Gastrocnemius medialis (tissue), 4 donors: ENCODE results near the gene TXLNG. TPM values are rescaled to one million over a fixed set of nuclear protein-coding genes. Genes with fewer than 3 reads are reported as not detected.
A peak's percentile ranks its signal among the peaks of the same experiment; 100 is the strongest.

Experiments used
- ATAC-seq, 2 donors: fragments of 150-250 bp; one replicate each; pipeline ENCODE4 v1.9.1; 2016
- DNase-seq, 2 donors: peaks; one replicate each; pipeline ENCODE4 v3.0.0-alpha.2; 2019
- H3K27ac ChIP-seq, 4 donors: fragments of 200-600 bp; sonication (generic); 1 replicate in 1 of 4; 2 replicates in 3 of 4; pipeline ENCODE4 v1.5.1; 2016 to 2018; ENCODE audit warnings: mild to moderate bottlenecking in 2 of 4, moderate library complexity in 1 of 4
- H3K27me3 ChIP-seq, 3 donors: fragments of 200-600 bp; sonication (generic) in 2 of 3; 1 replicate in 1 of 3; 2 replicates in 2 of 3; pipeline versions ENCODE4 v1.5.1 to v1.6.0; 2016 to 2019; ENCODE audit warnings: mild to moderate bottlenecking in 1 of 3, moderate library complexity in 1 of 3
- H3K36me3 ChIP-seq, 2 donors: fragments of 200-600 bp; sonication (generic) in 1 of 2; one replicate each; pipeline ENCODE4 v1.5.1; 2017 to 2018
- H3K4me1 ChIP-seq, 2 donors: fragments of 200-600 bp; sonication (generic) in 1 of 2; one replicate each; pipeline ENCODE4 v1.5.1; 2016 to 2017; ENCODE audit warnings: mild to moderate bottlenecking in 2 of 2
- H3K4me3 ChIP-seq, 4 donors: fragments of 200-600 bp; sonication (generic) in 3 of 4; 1 replicate in 1 of 4; 2 replicates in 3 of 4; pipeline ENCODE4 v1.5.1; 2016 to 2019; ENCODE audit warnings: mild to moderate bottlenecking in 2 of 4
- H3K9me3 ChIP-seq, 3 donors: fragments of 200-600 bp; sonication (generic) in 2 of 3; 1 replicate in 1 of 3; 2 replicates in 2 of 3; pipeline ENCODE4 v1.5.1; 2016 to 2019
- POLR2A ChIP-seq, 2 donors: fragments of 450-650 bp; IDR thresholded peaks; one replicate each; pipeline ENCODE4 v1.6.1; 2017; ENCODE audit warnings: antibody characterized with exemption in 2 of 2, mild to moderate bottlenecking in 2 of 2, moderate library complexity in 2 of 2
- in situ Hi-C, 4 donors: fragments of 200-750 bp; cut with MboI; loops; one replicate each; pipeline versions ENCODE4 v1.15.0 to v1.8.0; 2017; ENCODE audit warnings: low sequenced_read_pairs in 4 of 4
- intact Hi-C: fragments of 100-400 bp; cut with DNase I; formaldehyde crosslinking; loops from one replicate; pipeline ENCODE4 v1.15.1; 2023; ENCODE audit warnings: low total_unique reads
- total RNA-seq, 4 donors: library from RNA; depleted of rRNA; stranded (reverse); fragments of >200 nt; gene quantifications; one replicate each; pipeline versions ENCODE4 v1.1.0 to v1.2.3, GENCODE V29; 2016
- TF ChIP-seq, protein P1 (sequence below), 5 experiments: fragments of 450-650 bp in 3 of 5; fragments of 200-600 bp in 2 of 5; sonication (generic) in 2 of 5; IDR thresholded peaks in 4 of 5; conservative IDR thresholded peaks in 1 of 5; 1 replicate in 4 of 5; 2 replicates in 1 of 5; pipeline ENCODE4 v1.5.1; 2016 to 2019; ENCODE audit warnings: antibody characterized with exemption in 5 of 5, mild to moderate bottlenecking in 3 of 5, moderate library complexity in 3 of 5

TXLNG gene
- total RNA-seq, 4 donors from 2014 or later, result 6.9 to 16.9 (median 9.6) TPM

GRCh38 chrX:16819634-16820033, 33.4 kb downstream of the TXLNG start:
- no peaks in the 10 kb centered on the region for H3K4me1 ChIP-seq
- in situ Hi-C loops (loop anchor here in 1 of 4 donors (10.0 kb wide), 1 partner anchor 65 kb away; no protein-coding TSS in a partner anchor), intact Hi-C loops (no loop called here)
- TF ChIP-seq POLR2A (IDR thresholded peaks at IDR 0.05), result no peak
- TF ChIP-seq, protein P1, sequence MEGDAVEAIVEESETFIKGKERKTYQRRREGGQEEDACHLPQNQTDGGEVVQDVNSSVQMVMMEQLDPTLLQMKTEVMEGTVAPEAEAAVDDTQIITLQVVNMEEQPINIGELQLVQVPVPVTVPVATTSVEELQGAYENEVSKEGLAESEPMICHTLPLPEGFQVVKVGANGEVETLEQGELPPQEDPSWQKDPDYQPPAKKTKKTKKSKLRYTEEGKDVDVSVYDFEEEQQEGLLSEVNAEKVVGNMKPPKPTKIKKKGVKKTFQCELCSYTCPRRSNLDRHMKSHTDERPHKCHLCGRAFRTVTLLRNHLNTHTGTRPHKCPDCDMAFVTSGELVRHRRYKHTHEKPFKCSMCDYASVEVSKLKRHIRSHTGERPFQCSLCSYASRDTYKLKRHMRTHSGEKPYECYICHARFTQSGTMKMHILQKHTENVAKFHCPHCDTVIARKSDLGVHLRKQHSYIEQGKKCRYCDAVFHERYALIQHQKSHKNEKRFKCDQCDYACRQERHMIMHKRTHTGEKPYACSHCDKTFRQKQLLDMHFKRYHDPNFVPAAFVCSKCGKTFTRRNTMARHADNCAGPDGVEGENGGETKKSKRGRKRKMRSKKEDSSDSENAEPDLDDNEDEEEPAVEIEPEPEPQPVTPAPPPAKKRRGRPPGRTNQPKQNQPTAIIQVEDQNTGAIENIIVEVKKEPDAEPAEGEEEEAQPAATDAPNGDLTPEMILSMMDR (IDR thresholded peaks at IDR 0.05 in 4 of 5, conservative IDR thresholded peaks at IDR 0.05 in 1 of 5), result no peak
- H3K4me3 ChIP-seq, result no peak overlapping the region
- ATAC-seq (no peak), DNase-seq (no peak)
- H3K9me3 ChIP-seq, result no peaks in the 10 kb centered on the region
- no peak overlapping the region for H3K27ac ChIP-seq
- no peaks in the 10 kb centered on the region for H3K27me3 ChIP-seq
- peaks cover 0 to 19% of the 10 kb centered on the region in 2 donors for H3K36me3 ChIP-seq

- Histone ChIP-seq H3K27me3 (no peaks in the 10 kb centered on the region), H3K27ac (no peak overlapping the region), H3K9me3 (no peaks in the 10 kb centered on the region), H3K36me3 (peaks cover 0 to 19% of the 10 kb centered on the region in 2 donors), H3K4me1 (peaks cover 6 to 8% of the 10 kb centered on the region in 2 donors), H3K4me3 (no peak overlapping the region)
- DNase-seq (no peak), ATAC-seq (no peak)
- TF ChIP-seq, protein P1 (IDR thresholded peaks at IDR 0.05 in 4 of 5, conservative IDR thresholded peaks at IDR 0.05 in 1 of 5), result no peak
- TF ChIP-seq POLR2A (IDR thresholded peaks at IDR 0.05), result no peak
- in situ Hi-C loops (loop anchor here in 1 of 4 donors (10.0 kb wide), 1 partner anchor 62 kb away; no protein-coding TSS in a partner anchor), intact Hi-C loops (no loop called here)
These were observed 36.5 kb downstream of the TXLNG start for GRCh38 chrX:16822723-16823122.

GRCh38 chrX:16825264-16826035, 39.2 kb downstream of the TXLNG start:
- H3K36me3 ChIP-seq, result peaks cover 0 to 27% of the 10 kb centered on the region in 2 donors
- in situ Hi-C loops, result loop anchor here in 1 of 4 donors (10.0 kb wide), 1 partner anchor 59 kb away; no protein-coding TSS in a partner anchor
- peak overlapping the region in 1 of 4 donors; percentile 8 for H3K27ac ChIP-seq
- no peak overlapping the region for H3K4me3 ChIP-seq
- ATAC-seq (no peak), DNase-seq (no peak)
- H3K9me3 ChIP-seq, result no peaks in the 10 kb centered on the region
- no peak for TF ChIP-seq POLR2A (IDR thresholded peaks at IDR 0.05)
- TF ChIP-seq, protein P1 (IDR thresholded peaks at IDR 0.05 in 4 of 5, conservative IDR thresholded peaks at IDR 0.05 in 1 of 5), result no peak
- H3K4me1 ChIP-seq, result peaks cover 13 to 18% of the 10 kb centered on the region in 2 donors
- intact Hi-C loops, result loop anchor here (2.0 to 5.0 kb wide), 2 partner anchors 67 to 222 kb away; no protein-coding TSS in a partner anchor
- no peaks in the 10 kb centered on the region for H3K27me3 ChIP-seq

- intact Hi-C loops, result loop anchor here (2.0 to 5.0 kb wide), 2 partner anchors 67 to 221 kb away; no protein-coding TSS in a partner anchor
- H3K9me3 ChIP-seq, result no peaks in the 10 kb centered on the region
- H3K27me3 ChIP-seq, result no peaks in the 10 kb centered on the region
- H3K36me3 ChIP-seq, result peaks cover 0 to 27% of the 10 kb centered on the region in 2 donors
- ATAC-seq, result peak in 1 of 2 donors; percentile 38
- no peak for DNase-seq
- TF ChIP-seq POLR2A (IDR thresholded peaks at IDR 0.05), result no peak
- TF ChIP-seq, protein P1 (IDR thresholded peaks at IDR 0.05 in 4 of 5, conservative IDR thresholded peaks at IDR 0.05 in 1 of 5), result peak; percentile 30 to 59 (median 56)
- H3K27ac ChIP-seq, result peak overlapping the region in 3 of 4 donors; percentile 76 to 78 (median 78)
- H3K4me3 ChIP-seq, result no peak overlapping the region
- peaks cover 13 to 18% of the 10 kb centered on the region in 2 donors for H3K4me1 ChIP-seq
- in situ Hi-C loops, result loop anchor here in 1 of 4 donors (10.0 kb wide), 1 partner anchor 59 kb away; no protein-coding TSS in a partner anchor
These were observed 39.9 kb downstream of the TXLNG start for GRCh38 chrX:16826207-16826606.
